MCF 10A (cell line): ENCODE results near the gene PXT1. TPM values are rescaled to one million over a fixed set of nuclear protein-coding genes. Genes with fewer than 3 reads are reported as not detected.

Experiments
- BruUV-seq: library from RNA; stranded (reverse); fragments of 400-500 nt; replicated peaks from 2 replicates; lab custom pipeline; 2021; lab: Mats Ljungman, UMichigan
- CTCF ChIA-PET: fragments of 300-600 bp; sonication (Branson Sonifier 250); formaldehyde crosslinking; extraction: SDS; loops from one replicate; lab custom pipeline; 2021; ENCODE audit warnings: antibody characterized with exemption, inconsistent platforms; lab: Yijun Ruan, JAX
- POLR2A ChIA-PET: fragments of 300-600, 350-650 bp; sonication (Branson Sonifier 250); formaldehyde crosslinking; extraction: SDS; loops from one replicate; lab custom pipeline; 2020; ENCODE audit warnings: antibody characterized with exemption, inconsistent platforms; lab: Yijun Ruan, JAX
- DNase-seq: peaks from one replicate; pipeline ENCODE4 v3.0.0-alpha.2; 2018; ENCODE audit not compliant: unreplicated experiment
- H3K27ac Mint-ChIP-seq: one replicate; pipeline ENCODE4 v1.8.0; 2022; ENCODE audit warnings: mild to moderate bottlenecking, low read depth, mixed read lengths; ENCODE audit not compliant: unreplicated experiment
- H3K27me3 Mint-ChIP-seq: one replicate; pipeline ENCODE4 v1.8.0; 2022; ENCODE audit warnings: mixed read lengths; ENCODE audit not compliant: insufficient read depth, unreplicated experiment
- H3K36me3 Mint-ChIP-seq: one replicate; pipeline ENCODE4 v1.8.0; 2022; ENCODE audit warnings: mild to moderate bottlenecking, moderate library complexity, mixed read lengths; ENCODE audit not compliant: insufficient read depth, unreplicated experiment
- H3K4me1 Mint-ChIP-seq: one replicate; pipeline ENCODE4 v1.8.0; 2022; ENCODE audit warnings: mixed read lengths; ENCODE audit not compliant: insufficient read depth, unreplicated experiment
- H3K4me3 Mint-ChIP-seq: one replicate; pipeline ENCODE4 v1.8.0; 2022; ENCODE audit warnings: mild to moderate bottlenecking, moderate library complexity, mixed read lengths; ENCODE audit not compliant: unreplicated experiment
- H3K9me3 Mint-ChIP-seq: one replicate; pipeline ENCODE4 v1.8.0; 2022; ENCODE audit warnings: mixed read lengths; ENCODE audit not compliant: unreplicated experiment
- CTCF ChIP-seq: fragments of 200-600 bp; IDR thresholded peaks from one replicate; pipeline ENCODE4 v1.8.0; 2022; ENCODE audit warnings: antibody characterized with exemption, mild to moderate bottlenecking; ENCODE audit not compliant: unreplicated experiment
- intact Hi-C: fragments of 100-400 bp; cut with micrococcal nuclease; formaldehyde crosslinking; loops from 2 replicates; pipeline ENCODE4 v1.14.1; 2022
- total RNA-seq: library from RNA; stranded (reverse); gene quantifications from 2 replicates; pipeline ENCODE4 v1.2.3, GENCODE V29; 2022

The PXT1 gene
- total RNA-seq, 1 experiment from 2014 or later = not detected

- H3K4me3 Mint-ChIP-seq = no peak overlapping the region
- H3K27me3 Mint-ChIP-seq = no peaks in the 10 kb centered on the region
- TF ChIP-seq CTCF = no peak
- CTCF ChIA-PET = interaction anchor here (1.3 kb wide), 1 partner anchor 8 kb away, joined by 5 read pairs; no protein-coding TSS in a partner anchor
- no TSS peak for BruUV-seq
- intact Hi-C loops = no loop called here
- no peak for DNase-seq
- no peaks in the 10 kb centered on the region for H3K36me3 Mint-ChIP-seq
- POLR2A ChIA-PET = interaction anchor here (0.7 to 3.7 kb wide), 6 partner anchors 8 to 834 kb away, joined by 3 to 14 read pairs (median 3); no protein-coding TSS in a partner anchor
- no peaks in the 10 kb centered on the region for H3K9me3 Mint-ChIP-seq
- no peak overlapping the region for H3K27ac Mint-ChIP-seq
- peaks cover 14% of the 10 kb centered on the region for H3K4me1 Mint-ChIP-seq
Measured at GRCh38 chr6:36431197-36431596, 11.5 kb downstream of the PXT1 start.

- Mint-ChIP-seq H3K36me3 (no peaks in the 10 kb centered on the region), H3K27ac (no peak overlapping the region), H3K4me3 (no peak overlapping the region), H3K4me1 (peaks cover 14% of the 10 kb centered on the region), H3K9me3 (no peaks in the 10 kb centered on the region), H3K27me3 (no peaks in the 10 kb centered on the region)
- BruUV-seq = no TSS peak
- intact Hi-C loops = no loop called here
- no peak for DNase-seq
- POLR2A ChIA-PET = interaction anchor here (0.7 to 3.7 kb wide), 3 partner anchors 11 to 835 kb away, joined by 3 to 14 read pairs (median 3); no protein-coding TSS in a partner anchor
- no peak for TF ChIP-seq CTCF
- CTCF ChIA-PET = interaction anchor here (0.5 to 1.9 kb wide), 5 partner anchors 9 to 324 kb away, joined by 3 to 6 read pairs (median 3); no protein-coding TSS in a partner anchor
Measured at GRCh38 chr6:36430351-36430750, 12.3 kb downstream of the PXT1 start.

GRCh38 chr6:36428911-36429310, 13.7 kb downstream of the PXT1 start:
- no peak for DNase-seq
- CTCF ChIA-PET = interaction anchor here (1.2 to 1.9 kb wide), 3 partner anchors 11 to 24 kb away, joined by 3 to 9 read pairs (median 6); no protein-coding TSS in a partner anchor
- no peaks in the 10 kb centered on the region for H3K36me3 Mint-ChIP-seq
- no peak overlapping the region for H3K4me3 Mint-ChIP-seq
- peaks cover 15% of the 10 kb centered on the region for H3K4me1 Mint-ChIP-seq
- peak; percentile 10 for TF ChIP-seq CTCF
- POLR2A ChIA-PET = interaction anchor here (2.5 to 3.7 kb wide), 2 partner anchors 10 to 13 kb away, joined by 10 to 14 read pairs; no protein-coding TSS in a partner anchor
- H3K27ac Mint-ChIP-seq = no peak overlapping the region
- H3K9me3 Mint-ChIP-seq = no peaks in the 10 kb centered on the region
- no TSS peak for BruUV-seq
- intact Hi-C loops = loop anchor here (10.0 kb wide), 1 partner anchor 256 kb away; no protein-coding TSS in a partner anchor
- no peaks in the 10 kb centered on the region for H3K27me3 Mint-ChIP-seq

DNA sequence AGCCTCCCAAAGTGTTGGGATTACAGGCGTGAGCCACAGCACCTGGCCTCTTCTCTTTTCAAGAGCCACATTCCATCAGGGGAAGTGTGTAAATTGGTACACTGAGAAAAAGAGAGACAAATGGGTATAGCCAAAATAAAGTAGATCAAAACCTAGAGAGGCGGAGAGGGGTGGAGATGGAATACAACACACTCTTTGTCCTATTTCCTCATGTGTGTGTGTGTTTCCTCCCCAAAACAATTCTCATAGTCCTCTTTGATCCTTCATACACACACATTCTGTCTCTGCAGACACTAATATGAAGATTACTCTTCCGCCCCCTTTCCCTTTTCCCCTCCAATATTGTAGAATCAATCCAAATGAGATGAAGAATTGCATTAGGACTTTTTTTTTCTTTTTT, 16.0 kb downstream of the PXT1 start:
- BruUV-seq = no TSS peak
- CTCF ChIA-PET = interaction anchor here (0.8 kb wide), 1 partner anchor 153 kb away, joined by 3 read pairs; no protein-coding TSS in a partner anchor
- intact Hi-C loops = loop anchor here (10.0 kb wide), 1 partner anchor 258 kb away; no protein-coding TSS in a partner anchor
- Mint-ChIP-seq H3K4me3 (no peak overlapping the region), H3K9me3 (no peaks in the 10 kb centered on the region), H3K27me3 (no peaks in the 10 kb centered on the region), H3K36me3 (no peaks in the 10 kb centered on the region), H3K27ac (no peak overlapping the region), H3K4me1 (peaks cover 19% of the 10 kb centered on the region)
- POLR2A ChIA-PET = interaction anchor here (1.4 kb wide), 1 partner anchor 15 kb away, joined by 6 read pairs; no protein-coding TSS in a partner anchor
- TF ChIP-seq CTCF = no peak
- no peak for DNase-seq
